GM12872 (cell line): ENCODE data around the gene LRRC15.

Experiments
- TF ChIP-seq, protein P1 (sequence below): IDR thresholded peaks from 3 replicates; pipeline ENCODE4 v1.5.1; 2011; ENCODE audit warnings: low read depth, mild to moderate bottlenecking, low read length, moderate library complexity; ENCODE audit not compliant: insufficient read depth

The LRRC15 gene

DNA sequence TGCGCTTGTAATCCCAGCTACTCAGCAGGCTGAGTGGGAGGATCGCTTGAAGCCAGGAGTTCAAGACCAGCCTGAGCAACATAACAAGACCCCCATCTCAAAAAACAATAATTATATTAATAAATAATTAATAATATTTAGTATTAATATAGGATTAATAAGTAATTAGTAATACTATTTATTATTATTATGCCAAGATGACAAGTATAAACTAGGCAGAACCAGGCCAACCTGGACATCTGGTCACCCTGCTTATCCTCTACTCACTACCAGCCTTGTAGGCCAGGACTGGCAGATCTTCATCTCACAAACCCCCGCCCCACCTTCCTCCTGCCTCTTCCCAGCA lies 18.8 kb downstream of the LRRC15 start:
- TF ChIP-seq, protein P1, sequence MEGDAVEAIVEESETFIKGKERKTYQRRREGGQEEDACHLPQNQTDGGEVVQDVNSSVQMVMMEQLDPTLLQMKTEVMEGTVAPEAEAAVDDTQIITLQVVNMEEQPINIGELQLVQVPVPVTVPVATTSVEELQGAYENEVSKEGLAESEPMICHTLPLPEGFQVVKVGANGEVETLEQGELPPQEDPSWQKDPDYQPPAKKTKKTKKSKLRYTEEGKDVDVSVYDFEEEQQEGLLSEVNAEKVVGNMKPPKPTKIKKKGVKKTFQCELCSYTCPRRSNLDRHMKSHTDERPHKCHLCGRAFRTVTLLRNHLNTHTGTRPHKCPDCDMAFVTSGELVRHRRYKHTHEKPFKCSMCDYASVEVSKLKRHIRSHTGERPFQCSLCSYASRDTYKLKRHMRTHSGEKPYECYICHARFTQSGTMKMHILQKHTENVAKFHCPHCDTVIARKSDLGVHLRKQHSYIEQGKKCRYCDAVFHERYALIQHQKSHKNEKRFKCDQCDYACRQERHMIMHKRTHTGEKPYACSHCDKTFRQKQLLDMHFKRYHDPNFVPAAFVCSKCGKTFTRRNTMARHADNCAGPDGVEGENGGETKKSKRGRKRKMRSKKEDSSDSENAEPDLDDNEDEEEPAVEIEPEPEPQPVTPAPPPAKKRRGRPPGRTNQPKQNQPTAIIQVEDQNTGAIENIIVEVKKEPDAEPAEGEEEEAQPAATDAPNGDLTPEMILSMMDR: no peak

DNA sequence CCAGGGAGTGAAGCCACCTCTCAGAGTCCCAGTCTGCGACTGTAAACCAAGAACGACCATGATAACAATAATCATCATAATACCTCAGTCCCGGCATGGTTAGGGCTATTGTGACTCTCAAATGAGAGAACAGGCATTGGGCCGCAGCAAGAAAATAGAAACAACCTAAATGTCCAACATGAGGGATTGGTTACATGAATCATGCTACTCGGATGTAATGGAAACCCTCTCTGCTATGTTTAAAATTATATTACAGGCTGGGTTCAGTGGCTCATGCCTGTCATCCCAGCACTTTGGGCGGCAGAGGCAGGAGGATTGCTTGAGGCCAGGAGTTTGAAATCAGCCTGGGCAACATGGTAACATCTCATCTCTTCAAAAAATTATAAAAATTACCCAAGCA lies 21.2 kb downstream of the LRRC15 start:
- TF ChIP-seq, protein P1: no peak

DNA sequence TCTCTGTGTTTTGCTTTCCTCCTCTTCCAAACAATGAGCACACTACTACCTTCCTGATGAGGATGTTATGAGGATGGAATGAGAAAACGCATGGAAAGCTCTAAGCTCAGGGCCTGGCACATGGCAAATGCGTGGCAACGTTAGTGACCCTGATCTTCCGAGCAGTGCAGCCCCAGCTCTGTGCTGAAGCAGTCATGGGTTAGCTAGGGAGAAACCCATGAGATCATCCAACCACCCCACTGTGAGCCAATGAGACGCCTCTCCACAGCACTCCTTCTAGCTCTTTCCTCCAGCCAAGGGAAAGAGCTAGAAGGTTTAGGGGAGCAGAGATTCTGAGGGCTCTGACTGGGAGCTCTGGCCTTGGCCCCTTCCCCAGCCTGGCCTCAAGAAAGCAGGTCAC lies 22.9 kb downstream of the LRRC15 start:
- TF ChIP-seq, protein P1: no peak

DNA sequence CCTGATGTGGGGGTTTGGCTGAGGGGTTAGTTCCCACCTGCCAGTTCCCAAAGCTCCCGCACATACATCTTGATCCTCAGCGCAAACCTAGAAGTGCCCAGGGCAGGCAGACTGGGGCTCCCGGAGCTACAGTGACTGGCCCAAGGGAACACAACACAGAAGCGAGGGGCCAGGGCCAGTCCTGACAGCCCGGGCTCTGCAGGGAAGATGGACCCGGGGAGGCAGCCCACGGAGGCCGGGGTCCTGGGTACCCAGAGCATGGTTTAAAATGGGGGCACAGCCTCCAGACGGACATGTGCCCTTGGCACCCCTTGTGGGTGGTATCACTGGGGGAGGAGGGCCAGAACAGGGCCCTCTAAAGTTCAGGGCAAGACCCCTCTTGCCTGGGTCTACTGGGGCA lies 23.5 kb downstream of the LRRC15 start:
- TF ChIP-seq, protein P1: no peak

DNA sequence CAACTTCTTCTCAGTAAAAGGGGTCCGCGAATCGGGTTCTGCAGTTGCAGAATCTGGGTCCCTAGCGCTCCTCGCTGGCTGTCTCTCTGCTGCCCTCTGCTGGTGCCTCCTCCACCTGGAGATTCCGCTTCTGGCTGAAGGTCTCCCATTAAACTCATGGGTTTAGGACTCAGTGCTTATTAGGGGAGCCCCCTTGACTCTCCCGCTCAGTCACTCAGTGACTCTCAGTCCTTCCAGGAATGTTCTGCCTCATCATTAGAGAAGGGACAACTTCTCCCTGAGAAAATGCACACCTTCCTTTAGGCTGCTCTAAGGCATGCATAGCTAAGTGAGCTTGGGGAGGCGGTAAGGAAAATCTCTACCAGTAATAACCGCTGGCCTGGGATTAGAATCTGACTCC lies 25.5 kb downstream of the LRRC15 start:
- TF ChIP-seq, protein P1: peak; percentile 95

DNA sequence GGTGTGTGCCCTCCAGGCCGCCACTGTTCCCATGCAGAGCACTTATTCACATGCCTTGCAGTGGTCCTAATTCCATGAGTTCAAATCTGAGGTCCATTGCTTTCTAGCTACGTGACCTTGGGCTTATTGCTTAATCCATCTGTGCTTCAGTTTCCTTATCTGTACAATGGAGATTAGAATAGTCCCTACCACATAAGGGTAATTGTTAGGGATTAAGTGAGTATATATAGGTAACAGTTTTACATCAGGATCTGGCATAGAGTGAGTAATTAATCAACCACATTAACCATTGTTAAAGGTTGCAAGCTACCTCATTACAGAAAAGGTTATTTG lies 26.0 kb downstream of the LRRC15 start:
- TF ChIP-seq, protein P1: no peak

DNA sequence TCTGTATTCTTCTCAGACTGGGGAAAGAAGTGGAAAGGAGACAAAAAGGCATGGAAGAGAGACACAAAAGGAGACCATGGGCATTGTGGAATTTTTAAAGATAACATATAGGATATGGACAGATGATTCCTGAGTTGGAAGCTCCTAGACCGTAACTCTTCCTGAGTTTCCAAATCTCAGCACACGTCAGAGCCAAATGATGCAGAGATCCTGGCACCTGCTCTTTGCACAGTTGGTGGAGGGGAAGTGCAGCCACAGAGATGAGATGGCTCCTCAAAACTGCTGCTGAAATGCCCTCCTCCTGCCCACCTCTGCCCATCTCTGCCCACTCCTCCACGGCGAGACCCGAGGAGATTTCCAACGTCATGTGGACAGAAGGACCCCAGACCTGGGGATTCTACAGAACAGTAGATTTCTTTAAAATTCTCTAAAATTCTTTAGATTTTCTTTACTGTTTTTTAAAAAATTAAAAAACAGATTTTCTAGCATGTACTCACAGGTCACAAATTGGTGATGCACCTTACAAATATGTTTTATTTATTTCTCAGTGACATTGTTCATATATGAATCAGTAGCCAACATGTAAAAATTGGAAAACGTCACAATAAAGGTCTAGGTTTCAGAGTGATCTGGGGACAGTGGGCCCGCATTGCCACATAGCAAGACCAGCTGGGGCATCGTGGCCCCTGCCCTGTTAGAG lies 26.5 kb downstream of the LRRC15 start:
- TF ChIP-seq, protein P1: no peak

DNA sequence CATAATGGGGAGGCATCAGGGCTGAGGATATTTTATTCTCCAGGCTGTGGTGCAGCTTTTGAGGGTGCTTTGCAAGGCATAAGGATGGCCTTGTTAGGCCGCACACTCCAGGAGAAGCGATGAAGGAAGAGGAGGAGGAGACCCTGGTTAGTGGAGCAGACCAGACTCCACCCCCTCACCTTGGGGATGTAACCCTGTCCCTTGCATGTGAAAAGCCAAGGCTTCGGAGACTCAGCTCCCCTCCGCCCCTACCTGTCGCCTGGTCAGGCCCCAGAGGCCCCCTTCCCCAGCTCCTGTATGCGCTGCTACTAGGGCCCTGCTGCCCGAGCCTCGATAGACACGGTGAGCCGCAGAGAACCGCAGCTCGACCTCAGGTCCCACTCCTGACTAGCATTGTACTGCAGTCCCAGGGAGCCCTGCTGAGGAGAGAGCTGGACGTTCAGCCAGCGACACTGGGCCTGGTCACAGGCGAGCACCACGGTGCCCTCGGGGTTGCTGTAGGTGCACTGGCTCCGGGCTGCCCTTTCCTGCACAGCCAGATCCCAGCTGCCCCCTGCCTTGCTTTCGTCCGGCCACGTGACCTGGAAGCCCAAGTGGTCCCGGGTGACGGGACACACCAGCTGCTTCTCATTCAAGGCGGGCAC lies 28.7 kb downstream of the LRRC15 start:
- TF ChIP-seq, protein P1: no peak
